Lower leg skin (tissue), 3 donors: ENCODE data around the gene GPSM1.

Experiments
- CTCF ChIP-seq, 3 donors: fragments of 450-650 bp; IDR thresholded peaks; one replicate each; pipeline ENCODE4 v1.5.1; 2016; ENCODE audit warnings: antibody characterized with exemption in 3 of 3, mild to moderate bottlenecking in 3 of 3, moderate library complexity in 2 of 3
- POLR2A ChIP-seq, 2 donors: fragments of 450-650 bp; IDR thresholded peaks; one replicate each; pipeline ENCODE4 v1.6.1; 2016 to 2017; ENCODE audit warnings: antibody characterized with exemption in 2 of 2, mild to moderate bottlenecking in 1 of 2, moderate library complexity in 1 of 2

GRCh38 chr9:136329211-136329627 is 1.9 kb downstream of the GPSM1 start:
- TF ChIP-seq CTCF (IDR thresholded peaks at IDR 0.05), result no peak
- no peak for TF ChIP-seq POLR2A (IDR thresholded peaks at IDR 0.05)
